ENCODE results near the gene ZNF681.

The ZNF681 gene

DNA sequence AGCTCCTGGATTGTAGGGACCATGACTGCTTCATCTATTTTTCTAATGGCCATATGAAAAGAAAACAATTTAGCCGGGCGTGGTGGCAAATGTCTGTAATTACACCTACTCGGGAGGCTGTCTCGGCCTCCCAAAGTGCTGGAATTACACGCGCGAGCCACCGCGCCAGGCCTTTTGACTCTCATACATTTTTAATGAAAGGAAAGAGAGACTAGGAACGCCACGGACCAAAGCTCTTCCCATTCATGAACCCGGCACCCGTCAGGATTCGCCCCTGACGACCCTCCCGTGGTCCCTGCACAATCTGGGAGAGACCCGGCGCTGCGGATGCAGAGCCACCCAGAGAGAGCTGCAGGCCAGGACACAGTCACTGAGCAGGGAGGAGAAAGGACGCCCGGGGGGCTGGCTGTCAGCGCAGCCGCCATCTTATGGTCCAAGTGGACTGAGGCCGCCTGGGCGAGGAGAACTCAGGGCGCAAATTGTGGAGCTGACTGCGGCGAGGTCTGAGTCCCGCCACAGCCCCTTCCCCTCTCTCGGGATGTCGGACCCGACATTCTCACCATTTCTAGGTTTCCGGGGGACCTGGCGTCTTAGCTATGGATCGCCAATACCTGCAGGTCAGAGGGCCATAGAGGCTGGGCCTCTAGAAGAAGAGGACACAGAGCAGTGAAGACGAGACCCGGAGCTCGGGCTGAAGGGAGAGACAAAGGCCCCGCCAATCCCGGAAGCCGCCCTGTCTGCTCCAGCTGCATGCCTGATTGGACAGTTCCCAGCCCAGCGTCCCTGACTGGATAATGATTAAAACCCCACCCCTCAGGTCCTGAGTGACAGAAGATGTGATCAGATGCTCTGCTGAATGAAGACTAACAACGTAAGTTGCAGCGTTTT, at the start of gene ZNF681:
Gene ZNF681 (minus strand): TSS at position 705 of the 888 bp plus-strand sequence. CDS start 142 bp downstream, at position 563.
- peak within 1 kb of the TSS; percentile 69 for H3K4me2 ChIP-seq (ENCODE audit: low read length)
- H2AFZ ChIP-seq (ENCODE audit: low read depth, low read length), result peak within 1 kb of the TSS; percentile 92
- H3K9ac ChIP-seq (ENCODE audit: low read length), result peak within 1 kb of the TSS; percentile 88
- H3K4me3 ChIP-seq (ENCODE audit: low read length), result peak within 1 kb of the TSS; percentile 90
- peak within 1 kb of the TSS; percentile 66 for H3K27ac ChIP-seq (ENCODE audit: low read length)
- peaks cover 18% of the 10 kb centered on the region for H3K79me2 ChIP-seq (ENCODE audit: low read length)
- no peaks in the 10 kb centered on the region for H4K20me1 ChIP-seq (ENCODE audit: insufficient read depth, low read length)
- H3K4me1 ChIP-seq (ENCODE audit: low read length), result no peaks in the 10 kb centered on the region; the same call in 1 of the 2 replicates
- no peaks in the 10 kb centered on the region for H3K27me3 ChIP-seq (ENCODE audit: low read depth, low read length)
- TF ChIP-seq, protein P1, sequence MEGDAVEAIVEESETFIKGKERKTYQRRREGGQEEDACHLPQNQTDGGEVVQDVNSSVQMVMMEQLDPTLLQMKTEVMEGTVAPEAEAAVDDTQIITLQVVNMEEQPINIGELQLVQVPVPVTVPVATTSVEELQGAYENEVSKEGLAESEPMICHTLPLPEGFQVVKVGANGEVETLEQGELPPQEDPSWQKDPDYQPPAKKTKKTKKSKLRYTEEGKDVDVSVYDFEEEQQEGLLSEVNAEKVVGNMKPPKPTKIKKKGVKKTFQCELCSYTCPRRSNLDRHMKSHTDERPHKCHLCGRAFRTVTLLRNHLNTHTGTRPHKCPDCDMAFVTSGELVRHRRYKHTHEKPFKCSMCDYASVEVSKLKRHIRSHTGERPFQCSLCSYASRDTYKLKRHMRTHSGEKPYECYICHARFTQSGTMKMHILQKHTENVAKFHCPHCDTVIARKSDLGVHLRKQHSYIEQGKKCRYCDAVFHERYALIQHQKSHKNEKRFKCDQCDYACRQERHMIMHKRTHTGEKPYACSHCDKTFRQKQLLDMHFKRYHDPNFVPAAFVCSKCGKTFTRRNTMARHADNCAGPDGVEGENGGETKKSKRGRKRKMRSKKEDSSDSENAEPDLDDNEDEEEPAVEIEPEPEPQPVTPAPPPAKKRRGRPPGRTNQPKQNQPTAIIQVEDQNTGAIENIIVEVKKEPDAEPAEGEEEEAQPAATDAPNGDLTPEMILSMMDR (IDR thresholded peaks at IDR 0.05; ENCODE audit: low read depth, low read length), result no peak
- no peak for TF ChIP-seq EZH2phosphoT487 (IDR thresholded peaks at IDR 0.05; ENCODE audit: low read depth)
- H3K9me3 ChIP-seq (ENCODE audit: insufficient read depth, low read length), result peaks cover 12% of the 10 kb centered on the region
- H3K36me3 ChIP-seq (replicated peaks; ENCODE audit: low read depth, low read length), result peaks cover 25% of the 10 kb centered on the region

DNA sequence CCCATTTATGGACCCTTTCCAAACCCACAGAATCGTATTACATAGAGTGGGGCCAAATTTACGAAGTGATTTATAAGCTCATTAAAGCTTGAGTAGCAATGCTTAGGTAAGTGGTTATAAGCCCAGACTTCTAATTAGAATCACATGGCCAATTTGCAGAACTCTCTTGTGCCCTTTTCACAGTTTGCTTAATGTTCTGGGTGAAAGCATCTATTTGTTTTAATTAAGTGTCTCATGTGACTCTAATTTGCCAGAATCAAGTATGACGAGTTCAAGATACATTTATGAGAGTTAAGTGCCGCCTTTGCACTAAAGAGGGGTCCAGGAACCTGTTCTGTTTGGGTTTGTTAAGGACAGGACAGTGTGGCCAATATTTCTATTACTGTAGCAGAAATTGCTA, 46.0 kb upstream of the ZNF681 start:
- Histone ChIP-seq H3K36me3 (replicated peaks; ENCODE audit: low read depth, low read length) (no peaks in the 10 kb centered on the region), H3K4me1 (ENCODE audit: low read length) (no peaks in the 10 kb centered on the region), H3K79me2 (ENCODE audit: low read length) (no peaks in the 10 kb centered on the region), H3K4me2 (ENCODE audit: low read length) (no peak overlapping the region), H3K9ac (ENCODE audit: low read length) (no peak overlapping the region), H4K20me1 (ENCODE audit: insufficient read depth, low read length) (no peaks in the 10 kb centered on the region), H3K27me3 (ENCODE audit: low read depth, low read length) (no peaks in the 10 kb centered on the region), H3K9me3 (ENCODE audit: insufficient read depth, low read length) (no peaks in the 10 kb centered on the region), H2AFZ (ENCODE audit: low read depth, low read length) (no peak overlapping the region), H3K4me3 (ENCODE audit: low read length) (no peak overlapping the region), H3K27ac (ENCODE audit: low read length) (no peak overlapping the region)
- TF ChIP-seq, protein P1 (IDR thresholded peaks at IDR 0.05; ENCODE audit: low read depth, low read length), result no peak
- no peak for TF ChIP-seq EZH2phosphoT487 (IDR thresholded peaks at IDR 0.05; ENCODE audit: low read depth)

DNA sequence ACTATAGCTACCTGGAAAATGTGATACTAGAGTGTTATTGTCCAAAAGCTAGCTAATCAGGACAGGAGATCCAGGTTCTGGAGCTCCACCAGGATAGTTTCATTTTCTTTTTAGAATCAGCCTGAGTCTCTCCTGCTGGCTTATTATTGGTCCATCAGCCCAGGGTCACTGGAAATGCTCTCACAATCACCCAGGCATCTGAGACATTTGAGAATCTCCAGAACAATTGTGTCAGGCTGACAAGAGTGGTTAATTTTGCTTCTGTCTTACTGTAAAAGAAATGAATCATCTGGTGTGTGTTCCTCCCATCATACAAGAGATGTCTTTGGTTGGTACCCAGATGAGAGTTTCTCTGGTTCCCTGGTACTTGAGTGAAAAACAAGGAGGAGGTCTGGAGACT, 43.6 kb upstream of the ZNF681 start:
- H3K4me2 ChIP-seq (ENCODE audit: low read length), result no peak overlapping the region
- 0 out of 2 replicates have a peak, but pooled peaks cover 4% of the 10 kb centered on the region for H3K9me3 ChIP-seq (ENCODE audit: insufficient read depth, low read length)
- no peaks in the 10 kb centered on the region for H3K4me1 ChIP-seq (ENCODE audit: low read length)
- no peaks in the 10 kb centered on the region for H4K20me1 ChIP-seq (ENCODE audit: insufficient read depth, low read length)
- H3K79me2 ChIP-seq (ENCODE audit: low read length), result no peaks in the 10 kb centered on the region
- no peak overlapping the region for H3K9ac ChIP-seq (ENCODE audit: low read length)
- no peak overlapping the region for H2AFZ ChIP-seq (ENCODE audit: low read depth, low read length)
- no peak overlapping the region for H3K27ac ChIP-seq (ENCODE audit: low read length)
- H3K36me3 ChIP-seq (replicated peaks; ENCODE audit: low read depth, low read length), result no peaks in the 10 kb centered on the region
- H3K27me3 ChIP-seq (ENCODE audit: low read depth, low read length), result no peaks in the 10 kb centered on the region
- TF ChIP-seq EZH2phosphoT487 (IDR thresholded peaks at IDR 0.05; ENCODE audit: low read depth), result no peak
- TF ChIP-seq, protein P1 (IDR thresholded peaks at IDR 0.05; ENCODE audit: low read depth, low read length), result no peak
- H3K4me3 ChIP-seq (ENCODE audit: low read length), result no peak overlapping the region

DNA sequence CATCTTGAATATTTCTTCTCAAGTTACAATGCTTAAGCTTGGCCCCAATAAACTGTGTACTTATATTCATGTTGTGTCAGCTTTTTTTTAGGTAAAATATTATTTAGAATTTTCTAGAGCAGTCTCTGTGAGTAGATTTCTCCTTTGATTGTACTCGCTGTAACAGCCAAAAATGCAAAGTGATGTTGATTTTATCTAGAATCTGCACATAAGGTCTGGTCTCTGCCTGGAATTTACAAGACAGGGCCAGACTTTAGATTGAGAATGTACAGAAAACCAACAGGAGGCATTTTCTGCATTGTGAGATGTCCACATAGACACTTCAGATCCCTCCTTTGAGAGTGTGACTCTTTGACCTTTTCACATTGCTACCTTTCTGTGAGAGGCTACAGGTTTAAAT, 43.1 kb upstream of the ZNF681 start:
- H3K9ac ChIP-seq (ENCODE audit: low read length), result no peak overlapping the region
- no peak overlapping the region for H3K4me3 ChIP-seq (ENCODE audit: low read length)
- no peaks in the 10 kb centered on the region for H4K20me1 ChIP-seq (ENCODE audit: insufficient read depth, low read length)
- H3K36me3 ChIP-seq (replicated peaks; ENCODE audit: low read depth, low read length), result no peaks in the 10 kb centered on the region
- H2AFZ ChIP-seq (ENCODE audit: low read depth, low read length), result no peak overlapping the region
- no peaks in the 10 kb centered on the region for H3K27me3 ChIP-seq (ENCODE audit: low read depth, low read length)
- no peaks in the 10 kb centered on the region for H3K4me1 ChIP-seq (ENCODE audit: low read length)
- H3K4me2 ChIP-seq (ENCODE audit: low read length), result no peak overlapping the region
- no peak overlapping the region for H3K27ac ChIP-seq (ENCODE audit: low read length)
- no peaks in the 10 kb centered on the region for H3K79me2 ChIP-seq (ENCODE audit: low read length)
- H3K9me3 ChIP-seq (ENCODE audit: insufficient read depth, low read length), result 0 out of 2 replicates have a peak, but pooled peaks cover 4% of the 10 kb centered on the region
- TF ChIP-seq, protein P1 (IDR thresholded peaks at IDR 0.05; ENCODE audit: low read depth, low read length), result no peak

Measured in OCI-LY3 (cell line).